Stimulated activated CD8-positive, alpha-beta memory T cell treated with anti-CD3 and anti-CD28 coated beads, Interleukin-7, amount 100 ng/mL, for 24 hours (primary cell): ENCODE results near the gene FOXN3.

ENCODE experiments used
- DNase-seq: peaks from one replicate; pipeline ENCODE4 v3.0.0-alpha.2; 2020; ENCODE audit warnings: low read depth

FOXN3 gene

DNA sequence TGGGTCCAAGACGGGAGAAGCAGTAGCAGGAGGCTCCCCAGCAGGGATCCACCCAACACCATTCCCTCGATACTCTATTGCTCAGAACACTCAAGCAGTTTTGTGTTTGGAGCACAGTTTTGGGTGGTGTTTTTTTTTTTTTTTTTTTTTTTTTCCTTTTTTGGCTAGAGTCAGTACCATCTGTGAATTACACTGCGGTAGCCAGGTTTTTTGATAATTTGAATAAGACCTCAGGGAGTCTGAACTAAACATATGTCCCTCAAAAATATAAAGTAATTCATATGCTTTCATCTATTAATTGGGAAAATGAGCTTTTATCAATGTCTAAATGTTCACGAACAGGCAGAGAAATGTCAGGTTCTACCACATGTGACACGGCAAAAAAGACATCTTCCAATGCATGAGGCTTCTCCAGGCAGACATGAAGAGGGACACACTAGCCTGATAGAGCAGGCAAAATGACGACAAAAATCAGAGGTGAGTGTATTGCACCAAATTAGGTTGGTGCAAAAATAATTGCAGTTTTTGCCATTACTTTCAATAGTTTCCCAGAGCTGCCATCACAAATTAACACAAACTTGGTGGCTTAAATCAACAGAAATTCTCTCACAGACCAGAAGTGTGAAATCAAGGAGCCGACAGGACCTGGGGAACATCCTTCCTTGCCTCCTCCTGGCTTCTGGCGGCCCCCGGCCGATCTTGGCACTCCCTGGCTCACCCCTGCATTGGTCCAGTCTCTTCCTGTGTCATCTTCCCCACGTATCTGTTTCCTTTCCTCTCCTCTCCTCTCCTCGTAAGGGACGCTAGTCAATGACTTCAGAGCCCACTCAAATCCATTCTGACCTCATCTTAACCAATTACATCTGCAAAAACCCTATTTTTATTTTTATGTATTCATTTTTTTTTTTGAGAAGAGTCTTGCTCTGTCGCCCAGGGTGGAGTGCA lies 33.9 kb downstream of the FOXN3 start:
- DNase-seq: no peak

DNA sequence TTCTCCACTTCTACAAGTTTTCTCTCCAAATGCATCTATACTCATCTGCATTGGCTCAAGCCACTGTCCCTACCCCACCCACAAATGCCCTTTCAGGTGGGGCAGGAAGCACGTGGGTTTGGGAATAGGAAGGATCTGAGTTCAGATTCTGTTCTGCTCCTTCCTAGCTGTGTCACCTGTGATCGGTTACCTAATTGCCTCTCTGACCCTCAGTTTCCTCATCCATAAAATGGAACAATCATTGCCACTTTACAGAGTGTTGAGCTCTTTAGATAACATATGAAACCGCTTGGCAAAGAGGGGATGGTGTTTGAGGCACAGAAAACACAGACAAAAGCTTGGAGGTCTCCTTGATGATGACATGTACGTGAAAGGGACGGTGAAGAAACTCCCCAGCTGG lies 34.5 kb downstream of the FOXN3 start:
- DNase-seq: no peak

DNA sequence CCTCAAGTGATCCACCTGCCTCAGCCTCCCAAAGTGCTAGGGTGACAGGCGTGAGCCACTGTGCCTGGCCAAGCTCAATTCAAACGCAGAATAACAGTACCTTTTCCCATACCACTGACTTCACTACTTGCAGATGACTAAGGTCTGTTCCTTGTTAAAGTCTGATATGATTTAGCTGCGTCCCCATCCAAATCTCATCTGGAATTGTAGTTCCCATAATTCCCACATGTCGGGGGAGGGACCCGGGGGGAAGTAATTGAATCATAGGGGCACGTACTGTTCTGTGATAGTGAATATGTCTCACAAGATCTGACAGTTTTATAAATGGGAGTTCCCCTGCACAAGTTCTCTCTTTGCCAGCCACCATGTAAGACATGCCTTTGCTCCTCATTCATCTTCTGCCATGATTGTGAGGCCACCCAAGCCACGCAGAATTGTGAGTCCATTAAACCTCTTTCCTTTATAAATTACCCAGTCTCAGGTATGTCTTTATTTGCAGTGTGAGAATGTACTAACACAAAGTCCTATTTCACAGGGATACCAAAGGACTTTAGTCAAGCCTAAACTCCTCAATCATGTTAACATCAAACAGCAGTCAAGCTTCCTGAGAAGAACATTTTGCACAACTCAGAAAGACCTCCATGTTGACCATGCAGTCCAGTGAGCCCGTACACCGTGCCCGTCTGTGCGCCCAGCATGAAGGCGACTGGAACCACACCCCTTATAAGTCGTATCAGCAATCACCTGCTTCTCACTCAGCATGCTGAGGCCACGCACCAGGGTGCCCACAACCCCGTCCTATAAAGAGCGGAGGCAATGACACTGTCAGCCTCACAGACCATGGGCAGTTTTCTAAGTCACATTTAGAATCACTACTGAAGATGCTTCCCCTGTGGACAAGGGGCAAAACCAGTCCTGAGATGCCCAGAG lies 36.9 kb downstream of the FOXN3 start:
- no peak for DNase-seq

DNA sequence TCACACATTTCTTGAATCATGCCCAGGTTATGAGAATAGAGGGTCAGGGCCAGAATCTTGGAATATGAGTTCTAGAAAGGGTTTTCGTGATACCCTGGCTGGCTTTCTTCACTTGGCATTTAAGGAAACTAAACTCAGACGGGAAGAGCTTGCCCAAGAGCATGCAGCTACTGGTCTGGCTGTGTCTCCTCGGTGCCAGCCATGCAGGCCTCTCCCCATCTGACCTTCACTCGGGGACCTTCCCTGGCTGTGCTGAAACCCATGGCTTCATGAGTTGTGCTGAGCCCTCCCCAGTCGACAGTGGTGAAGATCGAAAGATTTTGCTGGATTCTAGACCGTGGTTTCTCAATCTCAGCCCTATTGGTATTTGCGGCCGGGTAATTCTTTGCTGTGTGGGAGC lies 38.0 kb downstream of the FOXN3 start:
- DNase-seq: no peak

DNA sequence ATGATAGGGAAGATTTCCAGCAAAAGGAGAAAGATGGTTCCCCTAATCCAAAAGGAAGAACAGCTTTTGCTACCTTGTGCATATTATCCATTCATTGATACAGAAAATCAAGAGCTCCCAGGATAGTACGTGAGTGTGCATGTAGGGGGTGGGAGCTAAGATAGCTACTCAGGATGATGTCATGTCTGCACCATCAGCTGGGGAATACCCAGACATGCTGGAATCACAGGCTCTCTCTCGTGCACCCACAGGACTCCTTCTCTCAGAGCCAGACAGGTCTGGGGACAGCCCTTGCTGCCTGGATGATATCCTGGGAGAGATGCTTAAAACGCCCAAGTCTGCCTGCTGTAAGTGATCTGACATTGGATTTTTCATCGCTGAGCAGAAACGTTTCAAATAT lies 38.9 kb downstream of the FOXN3 start:
- DNase-seq: no peak

DNA sequence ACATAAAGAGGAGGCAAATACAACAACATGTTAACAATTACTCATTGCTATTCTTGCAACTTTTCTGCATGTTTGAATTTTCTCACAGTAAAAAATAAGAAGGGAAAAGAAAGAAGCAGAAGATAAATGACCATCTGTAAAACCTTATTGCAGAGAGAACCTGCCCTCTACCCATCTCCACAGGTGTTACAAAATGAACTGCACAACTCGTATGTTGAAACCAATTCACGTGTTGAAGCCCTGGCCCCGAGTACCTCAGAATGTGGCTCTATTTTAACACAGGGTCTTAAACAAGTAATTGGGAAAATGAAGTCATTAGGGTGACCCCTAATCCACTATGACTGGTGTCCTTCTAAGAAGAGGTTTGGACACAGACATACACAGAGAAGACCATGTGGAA lies 39.5 kb downstream of the FOXN3 start:
- DNase-seq: no peak

DNA sequence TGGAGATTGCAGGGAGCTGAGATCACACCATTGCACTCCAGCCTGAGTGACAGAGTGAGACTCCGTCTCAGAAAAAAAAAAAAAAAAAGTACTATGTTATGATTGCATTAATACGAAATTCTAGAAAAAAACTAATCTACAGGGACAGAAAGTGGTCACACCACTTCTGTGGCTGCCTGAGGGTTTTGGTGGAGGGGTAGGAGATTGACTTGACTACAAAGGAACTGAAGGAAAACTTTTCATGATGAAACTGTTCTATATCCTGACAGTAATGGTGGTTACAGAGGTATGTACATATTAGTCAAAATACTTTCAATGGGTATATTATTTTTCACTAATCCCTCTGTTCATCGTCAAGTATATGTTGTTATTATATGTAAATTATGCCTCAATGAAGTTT lies 42.1 kb downstream of the FOXN3 start:
- no peak for DNase-seq

DNA sequence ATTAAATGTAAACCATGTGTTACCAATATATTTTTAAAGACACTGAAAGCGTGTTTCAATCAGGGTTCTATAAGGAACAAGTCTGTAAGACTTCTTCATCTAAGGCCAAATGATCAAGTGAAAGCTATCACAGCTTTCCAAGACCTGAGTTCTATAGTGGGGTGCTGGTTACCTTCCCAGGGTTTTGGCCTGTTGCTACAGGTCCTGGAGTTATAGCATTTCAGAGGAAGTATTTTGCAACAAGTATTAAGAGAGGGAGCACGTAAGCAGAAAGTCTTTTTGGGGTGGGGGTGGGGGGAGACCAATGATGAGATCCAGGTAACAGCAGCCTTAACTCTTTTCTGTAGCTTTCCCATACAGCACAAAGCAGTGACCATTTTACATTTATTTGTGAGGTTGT lies 43.8 kb downstream of the FOXN3 start:
- no peak for DNase-seq

DNA sequence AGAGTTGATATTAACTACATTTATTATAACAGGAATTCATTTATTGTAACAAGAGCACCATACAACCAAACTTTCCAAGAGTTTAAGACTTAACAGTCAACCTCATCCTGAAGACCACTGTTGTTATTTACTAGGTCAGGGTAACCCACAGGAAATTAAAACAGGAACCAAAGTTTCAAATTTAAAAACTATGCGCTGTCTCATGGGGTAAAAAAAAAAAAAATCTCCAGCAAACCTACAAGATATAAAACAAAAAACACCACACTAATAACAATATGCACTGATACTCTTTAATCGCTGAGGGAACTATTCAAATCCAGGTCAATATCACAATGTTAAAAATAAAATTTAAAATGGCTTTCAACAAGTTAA lies 44.5 kb downstream of the FOXN3 start:
- DNase-seq: no peak

DNA sequence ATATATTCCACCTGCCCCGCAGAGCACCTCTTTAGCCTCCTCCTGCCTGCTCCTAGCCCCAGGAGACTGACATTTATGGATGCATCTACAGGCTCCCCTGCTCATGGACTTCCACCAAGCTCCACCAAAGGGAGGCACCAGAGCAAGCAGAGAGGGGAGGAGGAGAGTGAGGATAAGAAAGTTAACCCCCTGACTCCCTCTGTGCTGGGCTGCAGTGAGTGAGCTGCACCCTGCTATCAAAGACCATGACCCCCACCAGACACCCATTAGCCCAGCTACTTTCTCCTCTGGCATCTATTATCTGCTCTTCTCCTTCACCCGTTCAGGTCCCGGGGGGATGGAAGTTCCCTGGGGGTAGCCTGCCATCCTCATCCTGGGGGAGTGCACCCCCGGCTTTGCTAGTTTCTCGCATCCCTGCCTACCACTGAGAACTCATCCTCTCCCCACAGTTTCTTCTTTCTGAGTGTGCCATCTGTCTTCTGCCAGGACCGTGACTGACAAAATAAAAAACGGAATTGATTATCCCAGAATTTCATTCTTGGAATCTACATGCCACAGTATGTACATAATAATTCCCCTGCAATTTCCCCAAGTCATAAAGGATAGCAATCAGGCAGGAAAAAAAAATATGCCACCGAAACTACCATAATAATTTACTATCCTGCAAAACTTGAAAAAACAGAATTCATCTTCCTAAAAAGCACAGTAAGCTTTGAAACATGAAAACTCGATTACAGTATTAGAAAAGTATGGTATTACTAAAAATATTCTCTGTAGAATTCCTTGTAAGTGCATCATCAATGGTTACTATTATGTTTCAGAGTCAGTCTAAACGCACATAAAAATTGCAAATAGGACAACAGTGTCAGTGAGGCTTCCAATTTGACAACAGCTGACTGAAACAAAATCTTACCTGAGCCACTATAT lies 45.2 kb downstream of the FOXN3 start:
- no peak for DNase-seq

DNA sequence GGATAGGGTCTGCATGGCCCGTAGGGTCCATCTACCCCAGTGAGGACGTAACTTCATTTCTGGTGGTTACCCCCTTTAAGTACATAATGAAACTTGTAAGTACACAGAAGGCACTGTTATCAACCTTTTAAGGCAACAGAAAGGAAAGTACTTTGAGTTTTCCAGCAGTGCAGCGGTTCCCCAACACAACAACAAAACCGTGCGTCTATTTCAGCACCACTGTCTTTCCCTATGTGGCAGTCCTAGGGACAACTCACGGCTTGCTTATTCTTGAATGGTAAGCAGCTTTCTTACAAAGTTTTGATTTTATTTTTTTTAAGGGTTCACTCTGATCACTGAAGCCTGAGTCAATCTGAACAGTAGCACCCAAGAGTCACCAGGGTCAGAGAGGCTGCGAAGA lies 46.3 kb downstream of the FOXN3 start:
- DNase-seq: no peak

DNA sequence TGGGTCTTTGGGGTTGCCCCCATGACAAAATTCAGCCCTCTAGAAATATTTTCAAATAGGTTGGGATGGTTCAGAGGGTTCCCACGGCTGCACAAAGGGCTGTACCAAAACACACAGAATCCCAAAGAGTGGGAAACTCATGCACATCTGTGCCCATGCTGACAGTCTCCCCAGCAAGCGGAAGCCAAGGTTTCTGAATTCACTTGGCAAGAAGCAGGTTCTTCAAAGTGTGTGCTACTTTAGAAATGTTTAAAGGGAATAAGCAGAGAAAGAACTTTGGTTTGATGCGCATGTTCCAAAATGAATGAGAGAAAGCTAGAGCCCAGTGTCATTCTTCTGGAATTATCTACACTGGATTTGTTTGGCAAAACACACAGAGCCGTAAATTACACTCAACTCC lies 46.7 kb downstream of the FOXN3 start:
- no peak for DNase-seq

DNA sequence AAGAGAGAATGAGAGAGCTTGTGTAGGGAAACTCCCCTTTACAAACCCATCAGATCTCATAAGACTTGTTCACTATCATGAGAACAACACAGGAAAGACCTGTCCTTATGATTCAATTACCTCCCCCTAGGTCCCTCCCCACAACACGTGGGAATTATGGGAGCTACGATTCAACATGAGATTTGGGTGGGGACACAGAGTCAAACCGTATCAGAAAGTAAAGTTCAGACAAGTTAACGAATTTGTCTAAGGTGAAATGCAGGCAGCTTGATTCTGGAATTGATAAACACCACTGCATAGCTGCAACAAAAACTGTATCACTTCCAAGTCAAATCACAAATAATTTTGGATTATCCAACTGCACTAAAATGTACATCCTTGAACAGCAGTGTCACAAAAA lies 47.4 kb downstream of the FOXN3 start:
- no peak for DNase-seq

DNA sequence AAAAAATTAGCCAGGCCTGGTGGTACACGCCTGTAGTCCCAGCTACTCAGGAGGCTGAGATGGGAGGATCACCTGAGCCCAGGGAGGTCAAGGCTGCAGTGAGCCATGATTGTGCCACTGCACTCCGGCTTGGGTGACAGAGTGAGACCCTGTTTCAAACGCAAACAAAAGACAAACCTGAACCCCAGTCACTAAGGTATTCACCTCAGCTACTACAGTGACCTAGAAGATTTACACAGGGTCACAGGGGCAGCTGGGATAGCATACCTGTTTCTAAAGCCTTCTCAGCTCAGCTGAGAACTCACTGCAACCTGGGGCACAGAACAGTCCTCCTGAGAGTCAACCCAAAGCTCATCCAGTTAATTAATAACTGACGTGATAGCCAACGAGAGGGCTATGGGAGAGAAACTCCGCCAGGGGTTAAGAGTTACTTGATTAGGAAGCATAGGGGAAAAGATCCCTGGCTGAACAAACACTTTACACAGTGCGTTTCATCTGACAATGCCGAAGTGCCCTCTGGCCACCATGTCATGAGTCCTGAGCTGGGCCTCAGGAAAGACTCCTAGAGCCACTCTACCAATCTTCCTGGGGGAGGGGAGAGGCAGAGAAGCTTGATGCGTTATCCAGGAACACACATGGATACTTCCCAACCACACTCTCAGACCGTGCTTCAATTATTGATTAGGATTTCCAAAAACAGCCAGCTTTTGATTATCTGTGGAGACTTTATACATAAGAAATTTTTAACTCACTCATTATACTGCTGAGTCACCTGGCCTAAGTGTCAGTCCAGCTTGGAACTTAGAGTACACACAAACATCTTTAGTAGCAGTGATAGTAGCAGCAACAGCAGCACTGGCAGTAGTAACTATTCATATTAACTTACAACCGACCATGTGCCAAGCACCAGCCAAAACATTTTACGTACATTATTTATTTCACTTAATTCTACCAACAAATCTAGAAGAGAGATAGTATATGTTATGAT lies 48.2 kb downstream of the FOXN3 start:
- no peak for DNase-seq

DNA sequence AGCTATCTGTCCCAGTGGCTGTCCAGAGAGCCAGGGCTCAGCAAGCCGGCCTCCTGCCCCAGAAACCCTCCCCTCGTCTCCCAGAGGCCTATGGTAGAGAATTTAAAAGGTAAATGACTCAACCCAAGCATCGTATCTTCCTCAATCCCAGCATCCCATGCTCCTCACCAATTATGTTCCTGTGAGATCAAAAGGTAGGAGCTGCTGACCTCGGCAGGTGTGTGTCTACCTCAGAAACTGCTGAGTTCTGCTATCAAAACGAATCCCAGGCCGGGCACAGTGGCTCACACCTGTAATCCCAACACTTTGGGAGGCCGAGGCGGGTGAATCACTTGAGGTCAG lies 49.3 kb downstream of the FOXN3 start:
- no peak for DNase-seq

DNA sequence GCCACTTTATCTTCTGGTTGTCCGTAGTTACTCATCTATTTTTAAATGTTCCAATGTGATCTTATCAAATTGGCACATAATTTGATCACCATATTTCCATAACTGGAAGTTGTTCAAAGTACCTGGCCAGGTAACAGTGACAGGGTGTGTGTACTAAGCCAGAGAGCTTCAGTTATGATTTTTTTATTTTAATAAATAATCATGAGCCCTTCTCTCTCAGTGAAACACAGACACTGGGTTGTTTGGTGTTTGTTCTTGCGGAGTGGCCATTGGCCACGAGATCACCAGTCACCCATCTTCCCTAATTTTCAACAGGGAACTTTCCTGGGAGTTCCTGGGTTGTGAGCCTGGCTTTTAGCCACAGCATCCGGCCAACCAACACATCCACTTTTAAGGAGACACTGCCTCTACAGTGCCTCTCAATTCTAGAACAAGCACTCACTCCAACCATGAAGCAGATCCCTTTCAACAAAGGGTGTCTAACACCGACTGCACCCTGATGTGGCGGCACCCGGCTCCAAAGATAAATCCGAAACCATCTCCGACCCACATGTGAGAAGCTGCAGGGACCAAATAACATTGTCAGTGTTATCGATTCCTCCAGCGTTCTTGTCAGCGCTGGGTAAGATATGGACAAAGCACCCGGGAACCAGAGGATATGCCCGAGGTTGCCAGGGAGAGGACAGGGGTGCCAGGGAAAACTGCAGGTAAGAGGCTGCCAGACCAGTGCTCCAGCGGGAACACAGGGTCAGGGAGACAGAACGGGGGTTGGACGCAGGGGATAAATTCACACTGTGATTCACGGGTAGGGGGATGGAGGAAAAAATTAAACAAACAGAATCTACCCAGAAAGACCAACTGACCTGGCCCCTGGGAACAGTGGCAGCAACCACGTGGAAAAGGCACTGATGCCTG lies 49.9 kb downstream of the FOXN3 start:
- no peak for DNase-seq

DNA sequence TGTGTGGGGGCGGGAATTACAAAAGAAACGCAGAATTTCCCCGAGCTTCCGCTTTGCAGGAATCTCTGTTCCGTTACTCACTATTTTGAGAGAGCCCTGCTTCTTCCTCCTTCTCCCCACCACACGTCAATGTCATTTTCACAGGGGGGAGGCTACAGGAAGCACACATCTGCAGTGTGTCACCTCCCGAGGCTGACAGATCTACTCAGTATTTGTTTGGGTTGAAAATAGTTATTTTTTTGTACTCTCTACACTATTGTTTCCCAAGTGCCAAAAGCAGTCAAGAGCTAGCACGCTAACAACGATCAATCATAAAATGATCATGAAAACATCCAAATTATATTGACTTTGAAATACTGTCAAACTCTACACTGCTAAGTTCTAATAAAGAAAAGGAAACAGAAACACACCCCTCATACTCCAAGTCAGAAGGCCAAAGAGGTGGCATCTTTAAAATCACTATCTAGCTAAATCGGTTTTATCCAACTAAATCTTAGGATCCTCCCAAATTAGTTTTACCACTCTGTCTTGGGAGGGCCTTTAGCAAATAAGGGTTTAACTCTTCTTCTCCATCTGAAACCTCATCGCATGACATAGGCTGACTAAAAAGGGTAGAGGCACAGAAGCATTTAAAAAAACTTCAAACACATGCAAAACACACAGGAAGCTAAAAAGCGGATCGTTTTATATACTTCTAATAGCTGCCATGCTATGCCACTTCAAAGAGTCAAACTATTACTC lies 51.8 kb downstream of the FOXN3 start:
- DNase-seq: peak; percentile 21

DNA sequence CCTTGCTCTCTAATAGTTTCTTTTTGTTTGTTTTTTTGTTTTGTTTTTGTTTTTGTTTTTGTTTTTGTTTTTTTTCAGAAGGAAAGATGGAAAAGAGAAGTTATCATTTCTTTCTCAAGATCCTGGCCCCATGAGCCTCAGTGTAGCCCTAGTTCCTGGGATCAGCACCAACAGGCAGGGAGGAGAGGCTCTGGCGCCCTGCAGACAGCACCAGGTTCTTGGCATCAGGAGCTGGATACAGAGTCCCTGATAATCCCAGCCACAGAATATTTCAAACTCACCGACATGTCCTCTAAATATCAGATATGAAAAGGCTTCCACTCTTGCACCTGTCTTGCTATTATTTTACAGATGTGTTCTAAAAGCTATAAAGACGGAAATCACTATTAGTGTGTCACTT lies 52.7 kb downstream of the FOXN3 start:
- no peak for DNase-seq

DNA sequence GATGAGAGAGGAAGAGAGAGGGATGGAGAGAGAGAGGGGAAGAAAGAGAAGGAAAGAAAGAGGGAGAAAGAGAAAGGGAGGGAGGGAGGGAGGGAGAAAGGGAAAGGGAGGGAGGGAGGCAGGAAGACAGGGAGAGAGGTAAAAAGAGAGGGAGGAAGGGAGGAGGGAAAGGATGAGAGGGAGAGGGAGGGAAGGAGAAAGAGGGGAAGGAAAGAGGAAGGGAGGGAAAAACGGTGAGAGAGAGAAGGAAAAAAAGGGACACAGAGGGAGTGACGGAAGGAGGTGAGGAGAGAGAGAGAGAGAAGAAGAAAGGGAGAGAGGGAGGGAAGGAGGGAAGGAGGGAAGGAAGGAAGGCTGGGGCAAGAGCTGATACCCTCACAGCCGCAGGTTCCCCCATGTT lies 56.8 kb downstream of the FOXN3 start:
- no peak for DNase-seq
